Fibroblast of upper back skin (primary cell): ENCODE measurements around the gene PROKR2.

Experiments used
- DNase-seq: peaks from one replicate; pipeline ENCODE4 v3.0.0-alpha.2; 2013

PROKR2 gene

GRCh38 chr20:5279661-5280060, 37.1 kb downstream of the PROKR2 start:
- DNase-seq: no peak

GRCh38 chr20:5272268-5272667, 44.5 kb downstream of the PROKR2 start:
- DNase-seq: no peak

- DNase-seq: no peak
Measured at GRCh38 chr20:5270603-5271002, 46.2 kb downstream of the PROKR2 start.

GRCh38 chr20:5268449-5268848, 48.3 kb downstream of the PROKR2 start:
- DNase-seq: no peak

- DNase-seq: no peak
Measured at GRCh38 chr20:5267092-5267491, 49.7 kb downstream of the PROKR2 start.
